GM04503 (cell line): ENCODE results near the gene PAAF1.
A peak's percentile ranks its signal among the peaks of the same experiment; 100 is the strongest.

Source experiments
- DNase-seq: peaks from one replicate; pipeline ENCODE4 v3.0.0-alpha.2; 2012; ENCODE audit warnings: low read depth

Gene PAAF1

DNA sequence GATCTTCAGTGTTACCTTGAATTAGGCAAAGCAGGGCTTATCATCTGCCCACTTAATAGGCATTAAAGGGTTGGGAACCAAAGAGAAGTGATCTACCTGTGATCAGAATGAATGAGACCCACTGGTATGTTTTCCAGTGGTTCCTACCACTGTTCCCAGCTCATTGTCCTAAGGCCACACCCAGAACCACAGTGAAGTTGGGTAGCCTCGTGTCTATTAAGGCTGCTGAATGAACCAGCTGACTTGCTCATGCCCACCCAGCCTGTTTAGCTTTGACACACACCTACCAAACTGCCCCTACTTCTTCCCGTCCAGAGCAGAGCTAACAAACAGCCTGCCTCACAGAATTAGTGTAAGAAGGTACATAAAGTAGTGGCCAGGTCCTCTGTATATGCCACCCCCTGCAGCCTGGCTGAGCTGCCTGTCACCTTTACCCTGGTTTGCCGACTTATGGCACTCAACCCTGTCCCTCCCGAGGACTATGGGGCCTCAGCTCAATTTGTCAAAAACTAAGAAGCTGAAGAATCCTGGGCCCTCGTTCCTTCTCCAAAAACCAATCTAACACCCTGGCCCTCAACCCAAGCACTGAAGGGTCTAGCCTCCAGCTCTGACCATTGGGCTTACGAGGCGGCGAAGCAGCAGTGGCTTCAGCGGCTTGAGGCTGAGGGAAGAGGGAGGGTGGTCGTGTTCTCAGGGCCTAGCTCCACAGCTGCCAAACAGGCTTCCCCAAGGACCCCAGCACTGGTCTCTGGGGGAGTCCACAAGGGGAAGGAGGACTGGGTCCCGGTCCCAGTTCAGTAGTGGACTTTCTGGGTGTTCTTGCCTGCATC lies 96.0 kb downstream of the PAAF1 start:
- no peak for DNase-seq

DNA sequence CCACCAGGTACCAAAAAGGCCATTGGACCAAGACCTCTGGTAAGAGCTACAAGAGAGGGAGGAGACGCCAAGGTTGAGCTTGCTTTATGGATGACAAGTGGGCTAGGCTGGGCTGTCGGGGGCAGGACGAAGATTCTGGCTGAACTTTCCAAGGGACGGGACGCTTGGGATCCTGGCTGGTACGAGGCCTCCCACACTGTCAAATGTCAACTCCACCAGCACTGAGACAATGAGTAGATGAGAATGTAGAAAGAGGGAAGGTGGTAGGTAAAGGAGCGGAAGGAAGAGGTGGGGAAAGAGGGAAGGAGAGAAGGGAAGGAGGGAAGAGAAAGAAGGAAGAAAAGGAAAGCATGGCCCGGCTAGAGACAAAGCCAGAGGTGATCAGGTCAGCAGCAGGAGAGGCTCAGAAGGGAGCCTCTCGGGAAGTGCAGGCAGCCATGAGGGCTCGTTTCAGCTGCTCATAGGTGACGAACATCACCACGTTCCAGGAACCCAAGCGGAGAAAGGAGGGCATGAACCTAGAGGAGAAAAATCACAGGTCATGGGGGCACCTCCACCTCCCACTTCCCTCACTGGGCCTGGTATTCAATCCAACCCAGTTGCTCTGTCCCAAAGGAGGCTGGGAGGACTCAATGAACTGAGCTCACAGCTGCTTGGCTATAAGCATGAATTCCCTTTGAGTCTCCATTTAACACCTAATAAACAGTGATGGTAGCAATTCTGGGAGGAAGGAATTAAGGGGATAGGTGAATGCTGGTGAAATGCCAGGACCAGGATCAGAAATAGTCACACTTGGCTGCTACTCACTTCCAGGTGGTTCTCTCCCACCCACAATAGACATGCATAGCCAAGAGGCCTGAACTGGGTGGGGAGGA lies 98.0 kb downstream of the PAAF1 start:
- no peak for DNase-seq

DNA sequence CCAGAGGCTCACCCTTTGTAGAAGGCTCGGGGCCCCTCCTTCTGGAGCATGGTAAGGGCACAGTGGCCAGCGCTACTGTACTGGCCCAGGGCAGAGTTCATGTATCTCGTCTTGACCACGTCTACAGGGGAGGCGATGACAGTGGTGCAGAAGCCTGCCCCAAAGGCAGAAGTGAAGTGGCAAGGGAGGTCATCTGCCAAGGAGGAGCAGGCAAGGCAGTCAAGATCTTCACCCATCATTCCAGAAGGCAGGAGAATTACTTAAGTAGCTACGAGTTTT lies 98.6 kb downstream of the PAAF1 start:
- no peak for DNase-seq

GRCh38 chr11:73976451-73977151 lies 99.8 kb downstream of the PAAF1 start:
- no peak for DNase-seq

GRCh38 chr11:73977856-73978519 lies 101.2 kb downstream of the PAAF1 start:
- no peak for DNase-seq

GRCh38 chr11:73978576-73979086 lies 101.8 kb downstream of the PAAF1 start:
- peak; percentile 26 for DNase-seq

GRCh38 chr11:73980001-73980961 lies 103.5 kb downstream of the PAAF1 start:
- DNase-seq, result no peak
